HG03469 (cell line): ENCODE measurements around the gene TOX2.

ENCODE experiments used
- ATAC-seq: cut with Tn5 transposase; IDR thresholded peaks from one replicate; pipeline ENCODE4 v1.9.1; 2021; ENCODE audit warnings: mild to moderate bottlenecking, moderate library complexity, moderate number of reproducible peaks; ENCODE audit not compliant: unreplicated experiment

Gene TOX2

DNA sequence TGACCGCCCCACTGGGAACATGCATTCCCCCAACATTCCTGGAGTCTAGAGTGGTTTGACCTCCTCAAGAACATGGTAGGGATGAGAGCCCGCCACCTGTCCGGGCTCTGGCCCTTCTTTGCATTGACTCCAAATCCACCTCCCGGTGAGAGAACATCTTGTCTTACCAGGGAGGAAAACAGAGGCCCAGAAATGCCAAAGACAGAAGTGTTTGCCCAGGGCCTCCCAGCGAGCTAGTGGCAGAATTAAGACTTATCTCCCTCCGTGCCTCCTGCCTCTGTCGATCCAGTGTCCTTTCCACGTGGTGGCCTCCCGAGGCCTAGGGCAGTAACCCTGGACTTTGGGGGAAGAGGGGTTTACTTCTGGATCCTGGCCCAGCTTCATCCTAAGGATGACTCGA lies 137.5 kb downstream of the TOX2 start:
- no peak for ATAC-seq

DNA sequence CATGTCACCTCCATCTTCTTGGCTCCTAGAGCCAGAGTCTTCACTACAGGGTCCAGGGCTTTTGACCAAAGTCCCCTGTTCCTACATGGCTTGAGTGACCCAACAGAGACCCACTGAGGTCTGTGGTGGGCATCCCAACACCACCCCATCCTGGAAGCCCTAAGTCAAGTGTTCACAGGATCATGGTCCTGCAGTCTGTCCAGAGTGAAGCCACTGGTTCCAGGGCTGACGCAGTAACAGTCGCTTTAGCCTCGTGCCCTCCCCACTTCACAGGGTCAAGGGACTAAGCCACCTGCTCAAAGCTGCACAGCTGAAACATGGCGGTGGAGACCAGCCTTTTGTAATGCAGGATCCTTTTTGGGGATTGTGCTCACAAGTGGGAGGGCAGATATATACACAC lies 138.4 kb downstream of the TOX2 start:
- ATAC-seq, result no peak

DNA sequence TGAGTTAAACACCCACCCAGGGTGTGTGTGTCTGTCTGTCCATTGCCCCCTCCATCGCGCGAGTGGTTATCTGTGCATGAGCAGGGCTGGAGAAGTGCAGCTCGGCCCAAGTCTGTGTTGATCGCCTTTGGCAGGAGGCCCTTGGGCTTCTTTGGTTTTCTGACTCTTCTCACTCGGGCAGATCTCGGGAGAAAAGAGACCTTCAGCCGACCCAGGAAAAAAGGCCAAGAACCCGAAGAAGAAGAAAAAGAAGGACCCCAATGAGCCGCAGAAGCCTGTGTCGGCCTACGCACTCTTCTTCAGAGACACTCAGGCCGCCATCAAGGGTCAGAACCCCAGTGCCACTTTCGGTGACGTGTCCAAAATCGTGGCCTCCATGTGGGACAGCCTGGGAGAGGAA lies 139.5 kb downstream of the TOX2 start:
- ATAC-seq, result no peak

DNA sequence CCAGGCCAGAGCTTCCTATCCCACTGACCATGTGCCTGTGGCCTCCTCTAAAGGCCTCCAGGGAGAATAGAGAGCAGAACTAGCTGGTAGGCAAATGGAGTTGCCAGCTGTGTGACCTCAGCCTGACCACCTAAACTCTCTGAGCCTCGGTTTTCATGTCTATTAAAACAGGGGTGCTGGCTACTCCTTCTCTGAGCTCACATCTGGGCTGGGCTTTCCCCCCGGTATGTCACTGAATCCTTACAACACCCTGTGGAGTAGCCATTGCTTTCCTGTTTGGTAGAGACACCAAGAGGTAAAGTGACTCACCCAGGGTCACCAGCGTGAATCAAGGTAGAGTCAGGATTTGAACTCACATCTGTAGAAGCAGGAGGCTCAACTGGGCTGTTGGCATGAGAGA lies 140.2 kb downstream of the TOX2 start:
- no peak for ATAC-seq

DNA sequence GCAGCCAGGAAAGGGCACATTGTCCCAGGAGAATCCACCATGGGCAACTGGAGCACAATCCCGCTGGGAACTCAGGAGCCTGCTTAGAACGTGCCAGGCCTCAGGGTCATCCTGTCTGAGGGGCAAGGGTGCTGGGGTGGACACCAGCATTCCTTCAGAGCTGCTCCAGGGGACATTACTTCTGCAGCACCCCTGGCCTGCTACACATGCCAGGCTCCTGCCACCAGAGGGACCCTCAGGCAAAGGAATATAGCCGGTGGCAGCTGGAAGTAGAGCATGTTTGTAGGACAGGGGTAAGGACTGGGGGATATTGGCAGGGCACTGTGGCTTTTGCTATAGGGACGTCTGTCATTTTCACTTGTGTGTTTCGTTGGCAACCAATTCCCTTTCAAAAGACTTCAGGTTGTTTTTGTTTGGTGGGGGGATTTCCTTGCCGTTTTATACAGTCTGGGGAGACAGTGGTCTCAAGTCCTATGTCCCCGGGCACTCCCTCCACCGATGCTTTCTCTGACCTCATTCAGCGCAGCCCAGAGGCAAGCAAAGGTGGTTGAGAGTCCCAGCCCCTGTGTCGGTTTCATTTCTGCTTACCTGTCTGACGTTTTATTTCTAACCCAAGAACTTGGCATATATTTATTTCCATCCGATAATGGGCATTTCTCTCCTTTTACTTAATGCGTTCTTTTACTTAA lies 141.5 kb downstream of the TOX2 start:
- no peak for ATAC-seq

DNA sequence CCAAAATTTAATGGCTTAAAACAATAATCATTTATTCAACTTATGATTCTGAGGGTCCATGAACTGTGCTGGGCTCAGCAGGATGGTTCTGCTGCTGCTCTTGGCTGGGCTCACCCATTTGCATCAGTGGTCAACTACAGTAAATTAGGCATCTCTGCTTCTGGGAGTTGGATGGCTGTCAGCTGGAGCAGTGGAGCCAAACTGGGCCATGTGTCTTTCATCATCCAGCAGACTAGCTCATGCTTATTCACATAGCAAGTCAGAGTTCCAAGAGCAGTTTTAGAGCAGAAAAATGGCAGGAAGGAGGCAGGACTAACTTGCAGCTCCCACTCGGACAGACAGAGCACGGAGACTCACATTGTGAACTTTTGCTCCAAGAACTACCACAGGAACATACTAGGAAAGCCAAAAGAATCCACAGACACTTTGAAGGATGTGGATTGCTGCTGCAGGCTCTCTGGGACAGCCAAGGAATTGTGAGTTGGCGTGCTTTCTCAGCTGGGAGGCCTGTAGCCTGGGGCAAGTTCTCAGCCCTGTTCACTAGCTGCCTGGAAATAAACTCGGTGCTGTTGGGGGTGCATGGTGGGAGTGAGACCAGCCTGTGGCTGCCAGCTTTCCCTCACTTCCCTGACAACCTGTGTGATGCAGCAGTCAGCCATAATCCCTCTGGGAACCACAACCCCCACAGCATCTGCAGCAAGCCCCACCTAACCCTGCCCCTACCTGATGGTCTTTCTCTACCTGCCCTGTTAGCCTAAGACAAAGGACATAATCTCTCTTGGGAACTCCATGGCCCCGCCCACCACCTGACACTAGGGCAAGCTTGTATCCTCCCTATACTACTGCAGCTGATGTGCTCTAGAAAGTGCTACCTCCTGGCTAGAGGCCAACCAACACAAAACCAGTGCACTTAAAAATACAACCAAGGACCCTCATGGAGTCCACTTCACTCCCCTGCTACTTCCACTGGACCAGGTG lies 143.3 kb downstream of the TOX2 start:
- no peak for ATAC-seq

DNA sequence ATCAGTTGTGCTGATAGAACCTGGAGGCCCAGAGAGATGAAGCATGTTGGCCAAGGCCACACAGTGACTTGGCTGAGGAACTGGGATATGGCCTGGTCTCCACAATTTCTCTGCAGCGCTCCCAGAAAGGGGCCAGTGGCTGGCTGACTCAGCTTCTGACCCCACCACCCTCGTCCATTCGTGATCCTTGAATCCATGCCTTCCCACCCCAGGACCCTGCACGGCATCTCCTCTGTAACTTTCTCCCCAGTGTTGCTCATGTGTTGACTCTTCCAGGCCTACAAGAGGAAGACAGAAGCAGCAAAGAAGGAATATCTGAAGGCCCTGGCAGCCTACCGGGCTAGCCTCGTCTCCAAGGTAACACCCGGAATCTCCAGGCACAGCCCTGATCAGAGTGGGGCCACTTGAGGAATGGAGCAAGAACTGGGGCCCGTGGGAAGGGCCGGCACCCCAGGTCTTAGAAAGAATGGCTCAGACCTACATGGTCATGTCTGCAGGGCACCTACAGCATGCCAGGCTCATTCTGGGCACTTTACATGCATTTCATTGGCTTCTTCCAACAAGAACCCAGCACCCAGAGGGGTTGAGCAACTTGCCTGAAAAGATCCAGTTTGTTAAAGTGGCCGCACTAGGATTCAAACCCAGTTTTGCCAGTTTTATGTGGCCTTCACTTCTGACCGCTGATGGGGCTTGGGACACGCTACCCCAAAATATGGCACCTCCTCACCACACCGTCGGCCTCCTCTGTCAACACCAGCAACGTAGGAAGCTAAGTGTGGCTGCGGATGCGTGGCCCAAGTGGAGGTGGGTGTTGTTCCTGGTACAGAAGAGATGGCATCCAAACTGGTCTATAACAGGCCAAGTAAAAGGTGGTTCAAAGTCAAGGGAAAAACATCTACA lies 150.1 kb downstream of the TOX2 start:
- ATAC-seq, result no peak

DNA sequence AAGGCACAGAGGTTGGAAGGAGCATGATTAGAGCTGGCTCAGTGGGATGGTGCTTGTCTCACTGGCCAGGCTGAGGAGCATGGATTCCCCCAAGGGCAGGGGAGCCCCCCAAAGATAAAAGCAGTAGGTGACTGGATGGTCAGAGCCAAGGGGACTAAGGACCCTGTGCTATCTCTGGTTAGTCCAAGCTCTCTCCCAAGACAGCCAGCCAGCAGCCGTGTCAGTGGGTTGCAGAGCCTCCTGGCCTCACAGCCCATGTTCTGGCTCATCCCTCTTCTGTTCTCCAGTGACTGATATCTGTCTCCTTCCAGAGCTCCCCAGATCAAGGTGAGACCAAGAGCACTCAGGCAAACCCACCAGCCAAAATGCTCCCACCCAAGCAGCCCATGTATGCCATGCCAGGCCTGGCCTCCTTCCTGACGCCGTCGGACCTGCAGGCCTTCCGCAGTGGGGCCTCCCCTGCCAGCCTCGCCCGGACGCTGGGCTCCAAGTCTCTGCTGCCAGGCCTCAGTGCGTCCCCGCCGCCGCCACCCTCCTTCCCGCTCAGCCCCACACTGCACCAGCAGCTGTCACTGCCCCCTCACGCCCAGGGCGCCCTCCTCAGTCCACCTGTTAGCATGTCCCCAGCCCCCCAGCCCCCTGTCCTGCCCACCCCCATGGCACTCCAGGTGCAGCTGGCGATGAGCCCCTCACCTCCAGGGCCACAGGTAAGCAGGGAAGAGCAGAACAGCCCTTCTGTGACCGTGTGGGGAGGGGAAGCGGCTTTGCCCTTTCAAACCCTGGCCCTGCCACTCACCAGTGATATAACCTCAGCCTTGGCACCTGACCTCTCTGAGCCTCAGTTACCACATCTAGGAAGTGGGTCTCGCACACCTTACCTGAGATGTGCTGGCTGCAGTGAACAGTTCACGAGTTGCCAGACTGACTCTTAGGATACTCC lies 151.0 kb downstream of the TOX2 start:
- no peak for ATAC-seq

DNA sequence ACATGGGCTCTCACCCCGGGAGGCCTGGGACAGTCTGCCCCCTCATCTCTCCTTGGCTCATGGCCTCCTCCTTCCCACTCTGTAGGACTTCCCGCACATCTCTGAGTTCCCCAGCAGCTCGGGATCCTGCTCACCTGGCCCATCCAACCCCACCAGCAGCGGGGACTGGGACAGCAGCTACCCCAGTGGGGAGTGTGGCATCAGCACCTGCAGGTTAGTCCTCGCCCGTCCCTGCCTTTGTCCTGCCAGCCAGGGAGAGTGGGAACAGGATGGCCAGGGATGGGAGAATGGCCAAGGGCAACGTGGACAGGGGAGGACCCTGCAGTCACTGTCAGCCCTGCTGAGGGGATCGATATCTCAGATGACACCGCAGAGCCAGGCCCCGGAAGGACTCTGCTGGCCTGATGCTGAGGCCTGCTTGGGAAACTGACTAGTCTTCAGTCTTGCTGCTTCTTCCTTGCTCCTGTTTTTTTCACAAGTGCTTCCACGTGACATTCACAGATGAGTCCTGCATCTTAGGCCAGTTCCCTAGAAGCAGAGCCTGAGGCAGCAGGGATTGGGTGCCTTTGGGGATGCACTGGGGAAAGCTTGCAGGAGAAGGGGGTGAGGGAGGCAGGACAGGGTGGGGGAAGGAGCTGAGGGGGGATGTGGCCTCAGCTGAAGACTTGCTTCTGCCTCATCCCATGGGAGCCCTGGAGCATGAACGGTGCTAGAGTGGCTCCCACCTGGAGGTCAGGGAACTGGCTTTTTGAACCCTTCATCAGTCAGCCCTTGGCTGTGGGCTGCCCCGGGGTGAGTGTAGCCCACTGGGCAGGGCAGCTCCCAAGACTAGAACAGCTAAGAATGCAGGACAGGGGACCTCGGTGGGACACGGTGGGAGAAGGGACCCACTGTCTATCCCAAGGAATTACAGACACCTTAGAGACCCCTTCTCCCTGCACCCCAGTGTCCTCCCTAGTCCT lies 152.3 kb downstream of the TOX2 start:
- no peak for ATAC-seq

DNA sequence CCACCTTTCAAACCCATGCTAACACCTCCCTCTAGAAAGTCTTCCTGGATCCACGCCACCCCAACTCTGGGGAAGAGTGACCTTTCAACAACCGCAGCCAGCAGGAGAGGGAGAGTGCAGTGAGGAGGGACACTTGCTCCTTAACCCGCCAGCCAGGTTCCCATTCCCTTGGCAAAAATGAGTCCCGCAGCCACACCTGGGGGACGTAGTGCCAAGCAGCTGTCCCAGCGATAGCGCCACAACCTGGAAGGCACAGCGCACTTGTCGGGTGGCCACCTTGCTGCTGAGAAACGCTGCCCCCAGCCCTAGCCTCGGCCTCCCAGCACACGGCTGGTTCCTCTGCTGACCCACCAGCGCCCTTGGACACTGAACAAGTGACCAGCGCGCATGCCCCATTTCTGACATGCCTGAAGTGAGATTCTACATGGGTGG lies 153.0 kb downstream of the TOX2 start:
- no peak for ATAC-seq

DNA sequence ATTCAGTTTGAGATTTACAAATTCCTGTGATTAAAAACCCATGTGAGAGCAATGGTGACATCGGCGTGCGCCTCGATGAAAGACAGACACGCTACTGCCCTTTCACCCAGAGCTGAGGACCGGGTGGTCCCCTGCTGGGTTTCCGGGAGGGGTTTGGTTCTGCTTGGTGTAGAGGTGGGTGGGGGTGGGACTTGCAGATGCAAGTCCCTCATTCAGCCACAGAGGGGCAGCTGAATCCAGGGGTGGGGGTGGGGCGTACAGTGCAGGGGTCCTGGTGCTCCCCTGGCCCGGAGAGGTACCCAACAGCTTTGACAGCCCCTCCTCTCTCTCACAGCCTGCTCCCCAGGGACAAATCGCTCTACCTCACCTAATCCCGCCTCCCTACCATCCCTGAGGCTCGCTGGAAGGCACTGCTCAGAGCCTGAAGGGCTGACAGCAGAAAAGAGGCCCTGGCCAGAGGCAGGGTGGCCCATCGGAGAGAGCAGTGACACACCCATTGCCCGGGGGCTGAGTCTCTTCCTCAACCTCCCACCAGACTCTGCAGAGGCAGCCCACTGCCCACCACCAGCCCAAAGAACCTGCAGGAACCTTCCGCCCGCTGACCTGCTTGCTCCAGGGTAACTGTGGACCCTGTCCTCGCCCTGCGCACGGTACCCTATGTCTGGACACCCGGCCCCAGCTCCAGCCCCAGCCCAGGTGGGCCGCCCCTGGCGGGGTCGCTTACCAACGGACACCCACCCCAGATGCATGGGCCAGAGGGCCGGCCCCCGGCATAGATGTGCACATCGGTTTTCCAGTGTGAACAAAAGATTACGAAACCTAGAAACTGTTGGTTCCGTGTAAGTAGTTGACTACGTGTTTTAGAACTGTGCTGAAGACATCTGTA lies 153.9 kb downstream of the TOX2 start:
- ATAC-seq, result no peak

DNA sequence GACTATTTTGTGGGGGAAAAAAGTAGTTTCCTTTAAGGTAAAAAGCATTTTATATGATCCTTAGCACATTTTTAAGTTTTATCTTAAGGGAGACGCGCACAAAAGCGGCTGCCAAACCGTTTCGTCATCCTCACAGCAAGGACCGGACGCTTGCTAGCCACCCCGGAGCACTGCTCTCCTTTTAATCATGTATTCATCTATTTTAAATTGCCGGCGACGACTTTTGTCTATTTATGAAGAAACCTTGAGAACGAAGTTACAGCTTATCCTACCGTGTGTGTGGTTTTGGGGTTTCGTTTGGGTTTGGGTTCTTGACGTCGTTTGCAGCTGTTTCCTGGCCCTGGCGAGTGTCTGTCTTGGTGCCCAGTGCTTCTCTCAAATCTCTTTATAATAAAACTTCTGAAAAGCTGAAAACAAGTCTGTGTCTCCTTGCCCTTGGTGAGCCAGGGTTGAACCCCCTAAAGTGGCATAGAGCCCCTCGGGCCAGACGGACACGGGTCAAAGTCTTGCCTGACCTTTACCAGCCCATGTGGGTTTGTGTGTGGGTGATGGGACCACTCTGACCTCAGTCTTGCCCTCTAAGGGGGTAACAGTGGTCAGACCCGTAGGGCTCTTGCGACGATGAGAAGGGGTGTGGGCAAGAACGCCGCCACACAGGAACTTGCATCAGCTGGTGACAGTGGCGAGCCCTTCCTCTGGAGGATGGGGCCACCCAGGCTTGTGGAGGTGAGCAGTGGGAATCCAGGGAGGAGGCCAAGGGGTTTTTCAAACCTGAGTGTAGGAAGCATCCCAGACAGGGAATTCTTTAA lies 154.8 kb downstream of the TOX2 start:
- no peak for ATAC-seq

DNA sequence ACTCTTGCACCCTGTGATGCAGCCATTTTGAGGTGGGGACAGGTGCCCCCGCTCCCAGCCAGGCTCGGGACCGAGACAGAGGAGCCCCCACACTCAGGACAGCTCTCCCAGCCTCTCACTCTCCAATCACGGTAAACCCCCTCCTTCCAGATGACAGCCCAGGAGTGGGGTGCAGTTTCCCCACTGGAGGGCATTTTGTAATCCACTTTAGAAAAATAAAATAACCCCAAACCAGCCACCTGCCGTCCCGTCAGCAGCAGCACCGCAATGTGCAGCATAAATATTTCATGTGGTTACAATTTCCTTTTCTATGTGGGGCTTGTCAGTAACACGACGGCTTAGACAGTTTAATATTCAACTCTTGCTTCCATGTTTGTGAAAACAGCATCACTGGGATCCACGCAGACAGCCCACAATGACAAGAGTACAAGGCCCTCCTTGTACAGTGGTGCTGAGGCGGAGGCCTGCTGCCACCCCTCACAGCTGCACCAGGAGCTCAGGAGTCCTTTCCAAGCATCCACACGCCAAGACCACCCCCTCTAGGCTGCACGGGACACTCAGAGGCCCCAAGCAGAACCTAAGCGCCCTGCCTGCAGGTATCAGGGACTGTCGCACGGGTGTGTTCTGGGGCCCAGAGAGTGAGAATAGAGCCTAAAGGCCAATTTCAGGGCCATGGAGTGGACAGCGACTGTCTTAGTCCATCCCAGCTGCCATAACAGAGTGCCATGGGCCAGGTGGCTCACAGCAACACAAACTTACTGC lies 155.7 kb downstream of the TOX2 start:
- ATAC-seq, result no peak

DNA sequence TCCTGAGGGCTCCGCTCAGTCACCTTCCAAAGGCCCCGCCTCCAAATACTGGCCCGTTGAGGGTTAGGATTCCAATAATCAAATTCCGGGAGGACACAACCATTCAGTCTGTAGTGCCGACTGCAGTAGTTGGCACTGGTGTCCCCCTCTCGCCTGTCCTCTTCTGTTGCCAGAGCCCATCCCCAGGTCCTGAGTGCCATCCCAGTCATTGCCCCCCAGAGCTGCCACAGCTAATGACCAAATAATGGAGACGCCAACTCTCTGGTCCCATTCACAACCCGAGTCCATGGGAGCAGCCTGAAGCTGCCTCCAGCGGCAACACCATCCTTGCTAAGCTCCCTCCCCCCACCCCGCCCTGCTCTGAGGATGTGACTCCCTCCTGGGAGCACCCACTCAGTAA lies 156.4 kb downstream of the TOX2 start:
- no peak for ATAC-seq

DNA sequence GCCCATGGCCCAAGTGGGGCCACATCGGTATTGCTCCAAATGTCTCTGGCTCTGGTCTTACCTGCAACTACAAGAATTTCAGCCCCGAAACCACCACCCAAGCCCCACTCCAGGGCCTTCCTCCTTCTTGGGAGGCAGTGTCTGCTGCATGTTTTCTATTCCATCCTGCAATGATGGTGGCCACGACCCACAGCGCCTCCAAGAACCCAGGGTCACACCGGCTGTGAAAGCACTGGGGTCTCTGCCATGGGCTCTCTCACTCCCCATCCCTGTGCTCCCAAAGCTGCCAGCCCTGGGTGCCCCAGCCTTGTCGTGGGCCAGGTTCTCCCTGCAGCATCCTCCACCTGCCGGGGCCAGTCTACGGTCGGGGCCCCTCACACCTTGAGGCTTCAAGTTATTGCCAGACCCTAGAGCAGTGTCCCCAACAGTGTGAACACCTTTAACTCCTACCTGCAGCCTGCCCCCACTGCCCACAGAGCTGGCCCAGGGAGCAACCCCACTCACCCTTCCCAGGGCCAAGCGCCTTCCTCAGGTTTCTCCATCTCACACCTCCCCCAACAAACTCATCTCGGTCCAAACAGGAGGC lies 157.0 kb downstream of the TOX2 start:
- no peak for ATAC-seq

DNA sequence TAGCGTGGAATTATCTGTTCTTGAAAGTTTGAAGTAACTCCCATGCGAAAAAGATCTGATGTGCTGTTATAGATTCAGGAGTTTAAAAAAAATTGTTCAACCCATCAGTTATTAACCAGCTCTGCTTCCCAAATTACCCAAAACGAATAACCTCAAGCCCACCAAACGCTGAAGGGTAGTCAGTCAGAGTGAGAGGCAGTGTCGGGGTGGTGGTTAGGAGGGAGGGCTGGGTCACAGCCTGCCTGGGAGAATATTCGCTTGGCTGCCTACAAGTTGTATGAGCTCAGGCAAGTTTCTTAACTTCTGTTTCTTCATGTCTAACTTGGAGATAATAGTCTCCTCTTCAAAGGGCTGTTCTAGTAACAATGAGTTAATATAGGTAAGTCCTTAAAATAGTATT lies 157.7 kb downstream of the TOX2 start:
- no peak for ATAC-seq
